GM18502 (cell line): ENCODE measurements around the gene DNAH6.
A peak's percentile ranks its signal among the peaks of the same experiment; 100 is the strongest.

Experiments
- ATAC-seq: cut with Tn5 transposase; IDR thresholded peaks from one replicate; pipeline ENCODE4 v1.9.1; 2021; ENCODE audit warnings: mild to moderate bottlenecking; ENCODE audit not compliant: unreplicated experiment, poor library complexity

The DNAH6 gene

GRCh38 chr2:84785950-84786349, 269.7 kb downstream of the DNAH6 start:
- ATAC-seq, result no peak

GRCh38 chr2:84786601-84787000, 270.3 kb downstream of the DNAH6 start:
- ATAC-seq, result no peak

GRCh38 chr2:84788027-84788426, 271.7 kb downstream of the DNAH6 start:
- no peak for ATAC-seq

GRCh38 chr2:84788498-84788897, 272.2 kb downstream of the DNAH6 start:
- no peak for ATAC-seq

GRCh38 chr2:84792856-84793522, 276.7 kb downstream of the DNAH6 start:
- no peak for ATAC-seq

GRCh38 chr2:84793641-84794040, 277.3 kb downstream of the DNAH6 start:
- no peak for ATAC-seq

- ATAC-seq, result no peak
Measured at GRCh38 chr2:84796798-84797197, 280.5 kb downstream of the DNAH6 start.

- ATAC-seq, result no peak
Measured at GRCh38 chr2:84797271-84797670, 281.0 kb downstream of the DNAH6 start.

GRCh38 chr2:84799772-84800171, 283.5 kb downstream of the DNAH6 start:
- ATAC-seq, result peak; percentile 25

GRCh38 chr2:84800194-84800805, 284.0 kb downstream of the DNAH6 start:
- peak; percentile 86 for ATAC-seq

GRCh38 chr2:84801811-84802210, 285.5 kb downstream of the DNAH6 start:
- ATAC-seq, result no peak

GRCh38 chr2:84805250-84805958, 289.1 kb downstream of the DNAH6 start:
- no peak for ATAC-seq

- ATAC-seq, result no peak
Measured at GRCh38 chr2:84807063-84807485, 290.8 kb downstream of the DNAH6 start.

- no peak for ATAC-seq
Measured at GRCh38 chr2:84808279-84808678, 292.0 kb downstream of the DNAH6 start.

- ATAC-seq, result no peak
Measured at GRCh38 chr2:84811839-84812431, 295.6 kb downstream of the DNAH6 start.

- no peak for ATAC-seq
Measured at GRCh38 chr2:84815146-84815545, 298.8 kb downstream of the DNAH6 start.

- ATAC-seq, result peak; percentile 75
Measured at GRCh38 chr2:84816426-84817026, 300.2 kb downstream of the DNAH6 start.

- peak; percentile 95 for ATAC-seq
Measured at GRCh38 chr2:84817239-84817655, 300.9 kb downstream of the DNAH6 start.

- no peak for ATAC-seq
Measured at GRCh38 chr2:84821806-84822205, 305.5 kb downstream of the DNAH6 start.

- ATAC-seq, result no peak
Measured at GRCh38 chr2:84823229-84823628, 306.9 kb downstream of the DNAH6 start.

- ATAC-seq, result no peak
Measured at GRCh38 chr2:84823788-84824187, 307.5 kb downstream of the DNAH6 start.
